Glutamatergic neuron (in vitro differentiated cells): ENCODE measurements around the gene ITGAE. TPM values are rescaled to one million over a fixed set of nuclear protein-coding genes. Genes with fewer than 3 reads are reported as not detected.

Experiments used
- DNase-seq: peaks from one replicate; pipeline ENCODE4 v3.0.0; 2022
- H3K27ac Mint-ChIP-seq: one replicate; pipeline ENCODE4 v1.8.0; 2020; ENCODE audit warnings: mild to moderate bottlenecking, mixed read lengths, inconsistent platforms; ENCODE audit not compliant: unreplicated experiment
- H3K27me3 Mint-ChIP-seq: one replicate; pipeline ENCODE4 v1.8.0; 2020; ENCODE audit warnings: mild to moderate bottlenecking, moderate library complexity, mixed read lengths, inconsistent platforms; ENCODE audit not compliant: unreplicated experiment
- H3K36me3 Mint-ChIP-seq: one replicate; pipeline ENCODE4 v1.8.0; 2020; ENCODE audit warnings: mild to moderate bottlenecking, mixed read lengths, inconsistent platforms; ENCODE audit not compliant: unreplicated experiment
- H3K4me1 Mint-ChIP-seq: one replicate; pipeline ENCODE4 v1.8.0; 2020; ENCODE audit warnings: mild to moderate bottlenecking, low read depth, mixed read lengths, inconsistent platforms; ENCODE audit not compliant: unreplicated experiment
- H3K4me3 Mint-ChIP-seq: one replicate; pipeline ENCODE4 v1.8.0; 2020; ENCODE audit warnings: mild to moderate bottlenecking, mixed read lengths, inconsistent platforms; ENCODE audit not compliant: unreplicated experiment
- H3K9me3 Mint-ChIP-seq: one replicate; pipeline ENCODE4 v1.8.0; 2020; ENCODE audit warnings: mild to moderate bottlenecking, moderate library complexity, mixed read lengths, inconsistent platforms; ENCODE audit not compliant: unreplicated experiment
- total RNA-seq: library from RNA; stranded (reverse); fragmentation: NEBNext Ultra II Directional; extraction: Animal tissue kit (Norgen Biotek cat#: 25700); gene quantifications from one replicate; pipeline ENCODE4 v1.2.1, GENCODE V29; 2021; ENCODE audit not compliant: unreplicated experiment
- TF ChIP-seq, protein P1 (sequence below): fragments of 200-600 bp; sonication (generic); IDR thresholded peaks from one replicate; pipeline ENCODE4 v1.5.0; 2021; ENCODE audit not compliant: partially characterized antibody, unreplicated experiment

Gene ITGAE
- total RNA-seq, 1 donor from 2014 or later: 19.2 TPM

- no peaks in the 10 kb centered on the region for H3K4me1 Mint-ChIP-seq
- DNase-seq: no peak
- no peaks in the 10 kb centered on the region for H3K36me3 Mint-ChIP-seq
- H3K4me3 Mint-ChIP-seq: no peak overlapping the region
- peaks cover 3% of the 10 kb centered on the region for H3K27me3 Mint-ChIP-seq
- TF ChIP-seq, protein P1, sequence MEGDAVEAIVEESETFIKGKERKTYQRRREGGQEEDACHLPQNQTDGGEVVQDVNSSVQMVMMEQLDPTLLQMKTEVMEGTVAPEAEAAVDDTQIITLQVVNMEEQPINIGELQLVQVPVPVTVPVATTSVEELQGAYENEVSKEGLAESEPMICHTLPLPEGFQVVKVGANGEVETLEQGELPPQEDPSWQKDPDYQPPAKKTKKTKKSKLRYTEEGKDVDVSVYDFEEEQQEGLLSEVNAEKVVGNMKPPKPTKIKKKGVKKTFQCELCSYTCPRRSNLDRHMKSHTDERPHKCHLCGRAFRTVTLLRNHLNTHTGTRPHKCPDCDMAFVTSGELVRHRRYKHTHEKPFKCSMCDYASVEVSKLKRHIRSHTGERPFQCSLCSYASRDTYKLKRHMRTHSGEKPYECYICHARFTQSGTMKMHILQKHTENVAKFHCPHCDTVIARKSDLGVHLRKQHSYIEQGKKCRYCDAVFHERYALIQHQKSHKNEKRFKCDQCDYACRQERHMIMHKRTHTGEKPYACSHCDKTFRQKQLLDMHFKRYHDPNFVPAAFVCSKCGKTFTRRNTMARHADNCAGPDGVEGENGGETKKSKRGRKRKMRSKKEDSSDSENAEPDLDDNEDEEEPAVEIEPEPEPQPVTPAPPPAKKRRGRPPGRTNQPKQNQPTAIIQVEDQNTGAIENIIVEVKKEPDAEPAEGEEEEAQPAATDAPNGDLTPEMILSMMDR: no peak
- no peaks in the 10 kb centered on the region for H3K9me3 Mint-ChIP-seq
- H3K27ac Mint-ChIP-seq: no peak overlapping the region
Measured at GRCh38 chr17:3777366-3778120, 23.4 kb downstream of the ITGAE start.

DNA sequence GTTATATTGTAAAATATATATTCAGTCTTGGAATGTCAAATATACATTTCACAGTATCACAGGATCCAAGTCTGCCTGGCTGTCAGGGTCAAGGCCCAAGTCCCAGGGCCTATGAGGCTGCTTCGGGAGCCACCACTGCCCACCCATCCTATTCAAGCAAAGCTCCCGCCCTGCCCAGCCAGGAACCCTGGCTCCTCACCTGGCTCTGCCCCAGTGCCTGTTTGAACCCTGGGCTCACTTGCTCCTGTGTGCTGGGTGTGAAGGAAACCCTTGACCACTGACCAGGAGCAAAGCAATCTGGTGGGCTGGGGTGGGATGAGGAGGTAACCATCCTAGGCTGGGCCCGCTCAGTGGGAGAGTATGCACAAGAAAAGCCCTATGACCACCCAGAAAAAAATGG, 27.0 kb downstream of the ITGAE start:
- Mint-ChIP-seq H3K4me3 (no peak overlapping the region), H3K36me3 (no peaks in the 10 kb centered on the region), H3K9me3 (no peaks in the 10 kb centered on the region), H3K27me3 (peaks cover 9% of the 10 kb centered on the region), H3K27ac (no peak overlapping the region), H3K4me1 (peaks cover 4% of the 10 kb centered on the region)
- no peak for DNase-seq
- TF ChIP-seq, protein P1: no peak

- no peak overlapping the region for H3K27ac Mint-ChIP-seq
- no peaks in the 10 kb centered on the region for H3K36me3 Mint-ChIP-seq
- DNase-seq: no peak
- H3K4me3 Mint-ChIP-seq: no peak overlapping the region
- peaks cover 9% of the 10 kb centered on the region for H3K27me3 Mint-ChIP-seq
- TF ChIP-seq, protein P1: no peak
- peaks cover 5% of the 10 kb centered on the region for H3K4me1 Mint-ChIP-seq
- no peaks in the 10 kb centered on the region for H3K9me3 Mint-ChIP-seq
Measured at GRCh38 chr17:3773511-3773910, 27.5 kb downstream of the ITGAE start.

- Mint-ChIP-seq H3K27me3 (peaks cover 7% of the 10 kb centered on the region), H3K4me3 (no peak overlapping the region), H3K4me1 (peaks cover 5% of the 10 kb centered on the region), H3K27ac (no peak overlapping the region), H3K36me3 (no peaks in the 10 kb centered on the region), H3K9me3 (no peaks in the 10 kb centered on the region)
- TF ChIP-seq, protein P1: no peak
- no peak for DNase-seq
Measured at GRCh38 chr17:3772764-3773163, 28.2 kb downstream of the ITGAE start.

GRCh38 chr17:3771140-3771539, 29.8 kb downstream of the ITGAE start:
- no peaks in the 10 kb centered on the region for H3K36me3 Mint-ChIP-seq

More at GRCh38 chr17:3771140-3771539, 29.8 kb downstream of the ITGAE start:
- TF ChIP-seq, protein P1: no peak
- no peaks in the 10 kb centered on the region for H3K9me3 Mint-ChIP-seq
- peak overlapping the region; percentile 24 for H3K27ac Mint-ChIP-seq
- H3K4me1 Mint-ChIP-seq: peaks cover 5% of the 10 kb centered on the region
- peaks cover 6% of the 10 kb centered on the region for H3K27me3 Mint-ChIP-seq
- no peak overlapping the region for H3K4me3 Mint-ChIP-seq
- DNase-seq: peak; percentile 31
